ENCODE data around the gene RBM34.

- TF ChIP-seq POLR2A (IDR thresholded peaks at IDR 0.05): peak; percentile 64
- TF ChIP-seq, protein P1, sequence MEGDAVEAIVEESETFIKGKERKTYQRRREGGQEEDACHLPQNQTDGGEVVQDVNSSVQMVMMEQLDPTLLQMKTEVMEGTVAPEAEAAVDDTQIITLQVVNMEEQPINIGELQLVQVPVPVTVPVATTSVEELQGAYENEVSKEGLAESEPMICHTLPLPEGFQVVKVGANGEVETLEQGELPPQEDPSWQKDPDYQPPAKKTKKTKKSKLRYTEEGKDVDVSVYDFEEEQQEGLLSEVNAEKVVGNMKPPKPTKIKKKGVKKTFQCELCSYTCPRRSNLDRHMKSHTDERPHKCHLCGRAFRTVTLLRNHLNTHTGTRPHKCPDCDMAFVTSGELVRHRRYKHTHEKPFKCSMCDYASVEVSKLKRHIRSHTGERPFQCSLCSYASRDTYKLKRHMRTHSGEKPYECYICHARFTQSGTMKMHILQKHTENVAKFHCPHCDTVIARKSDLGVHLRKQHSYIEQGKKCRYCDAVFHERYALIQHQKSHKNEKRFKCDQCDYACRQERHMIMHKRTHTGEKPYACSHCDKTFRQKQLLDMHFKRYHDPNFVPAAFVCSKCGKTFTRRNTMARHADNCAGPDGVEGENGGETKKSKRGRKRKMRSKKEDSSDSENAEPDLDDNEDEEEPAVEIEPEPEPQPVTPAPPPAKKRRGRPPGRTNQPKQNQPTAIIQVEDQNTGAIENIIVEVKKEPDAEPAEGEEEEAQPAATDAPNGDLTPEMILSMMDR (IDR thresholded peaks at IDR 0.05): peak in 1 of 3 donors; percentile 19
Observed at GRCh38 chr1:235128456-235129328, 32.4 kb downstream of the RBM34 start, which contains the start of gene TOMM20.
